ENCODE results near the gene FBXL16.
A peak's percentile ranks its signal among the peaks of the same experiment; 100 is the strongest.

Gene FBXL16

GRCh38 chr16:674968-675883, 30.4 kb downstream of the FBXL16 start, which contains the start of gene RHBDL1:
Gene RHBDL1 (plus strand): TSS chr16:675671. CDS start chr16:675791, 120 bp downstream.
- peak; percentile 43 for DNase-seq

GRCh38 chr16:674214-674881, 31.3 kb downstream of the FBXL16 start:
- DNase-seq, result no peak

DNA sequence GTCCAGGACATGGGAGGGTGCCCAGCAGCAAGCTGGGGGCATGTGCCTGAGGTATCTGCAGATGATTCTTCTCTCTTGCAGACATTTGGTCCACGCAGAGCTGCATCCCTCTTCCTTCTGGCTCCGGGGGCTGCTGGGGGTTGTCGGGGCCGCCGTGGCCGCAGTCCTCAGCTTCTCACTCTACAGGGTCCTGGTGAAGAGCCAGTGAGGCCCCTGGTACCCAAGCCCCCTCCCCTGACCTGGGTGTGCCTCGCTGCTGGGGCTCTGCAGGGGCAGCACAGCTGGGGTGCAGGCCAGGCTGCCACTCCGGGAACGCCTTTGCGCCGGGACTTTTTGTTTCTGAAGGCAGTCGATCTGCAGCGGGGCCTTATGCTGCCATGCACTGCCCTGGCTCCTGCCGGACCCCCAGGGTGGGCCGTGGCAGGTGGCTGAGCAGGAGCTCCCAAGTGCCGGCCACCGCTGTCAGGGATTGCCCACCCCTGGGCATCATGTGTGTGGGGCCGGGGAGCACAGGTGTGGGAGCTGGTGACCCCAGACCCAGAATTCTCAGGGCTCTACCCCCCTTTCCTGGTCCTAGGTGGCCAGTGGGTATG, 32.1 kb downstream of the FBXL16 start:
- no peak for DNase-seq

DNA sequence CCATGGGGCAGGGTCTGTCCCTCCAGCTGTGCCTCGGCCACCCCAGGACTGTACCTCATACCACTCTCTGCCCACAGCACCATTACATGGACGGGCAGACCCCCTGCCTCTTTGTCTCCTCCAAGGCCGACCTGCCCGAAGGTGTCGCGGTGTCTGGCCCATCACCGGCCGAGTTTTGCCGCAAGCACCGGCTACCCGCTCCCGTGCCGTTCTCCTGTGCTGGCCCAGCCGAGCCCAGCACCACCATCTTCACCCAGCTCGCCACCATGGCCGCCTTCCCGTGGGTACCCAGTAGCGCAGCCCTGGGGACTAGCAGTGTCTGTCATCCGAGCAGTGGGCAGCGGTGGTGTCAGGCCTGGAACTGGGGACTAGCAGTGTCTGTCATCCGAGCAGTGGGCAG, 32.8 kb downstream of the FBXL16 start:
- no peak for DNase-seq

GRCh38 chr16:672371-672770, 33.2 kb downstream of the FBXL16 start:
- DNase-seq, result no peak

DNA sequence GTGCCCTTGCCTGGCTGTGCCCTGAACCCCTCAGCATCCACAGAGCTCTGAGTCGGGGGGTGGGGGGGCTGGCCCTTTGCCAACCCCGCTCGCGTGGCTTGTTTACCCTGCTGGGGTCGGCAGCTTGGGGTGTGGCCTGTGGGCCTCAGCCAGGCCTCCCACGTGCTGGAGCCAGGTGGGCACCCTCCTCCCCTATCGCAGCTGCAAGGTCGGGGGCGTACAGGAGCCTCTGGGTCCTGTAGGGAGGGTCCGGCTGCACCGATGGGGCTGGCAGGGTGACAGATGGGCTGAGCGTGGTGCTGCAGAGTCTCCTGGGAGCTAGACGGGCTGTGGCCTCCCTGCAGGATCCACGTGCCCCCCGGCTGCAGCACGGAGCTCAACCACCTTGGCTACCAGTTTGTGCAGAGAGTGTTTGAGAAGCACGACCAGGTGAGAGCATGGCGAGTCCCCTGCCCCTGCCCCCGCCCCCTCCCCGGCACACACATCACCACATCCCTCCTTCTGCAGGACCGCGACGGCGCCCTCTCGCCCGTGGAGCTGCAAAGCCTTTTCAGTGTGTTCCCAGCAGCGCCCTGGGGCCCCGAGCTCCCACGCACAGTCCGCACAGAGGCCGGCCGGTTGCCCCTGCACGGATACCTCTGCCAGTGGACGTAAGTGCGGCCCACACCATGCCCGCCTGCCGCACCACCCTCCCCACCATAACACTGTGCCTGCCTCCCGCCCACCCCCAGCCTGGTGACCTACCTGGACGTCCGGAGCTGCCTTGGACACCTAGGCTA, 34.1 kb downstream of the FBXL16 start:
- DNase-seq, result no peak

DNA sequence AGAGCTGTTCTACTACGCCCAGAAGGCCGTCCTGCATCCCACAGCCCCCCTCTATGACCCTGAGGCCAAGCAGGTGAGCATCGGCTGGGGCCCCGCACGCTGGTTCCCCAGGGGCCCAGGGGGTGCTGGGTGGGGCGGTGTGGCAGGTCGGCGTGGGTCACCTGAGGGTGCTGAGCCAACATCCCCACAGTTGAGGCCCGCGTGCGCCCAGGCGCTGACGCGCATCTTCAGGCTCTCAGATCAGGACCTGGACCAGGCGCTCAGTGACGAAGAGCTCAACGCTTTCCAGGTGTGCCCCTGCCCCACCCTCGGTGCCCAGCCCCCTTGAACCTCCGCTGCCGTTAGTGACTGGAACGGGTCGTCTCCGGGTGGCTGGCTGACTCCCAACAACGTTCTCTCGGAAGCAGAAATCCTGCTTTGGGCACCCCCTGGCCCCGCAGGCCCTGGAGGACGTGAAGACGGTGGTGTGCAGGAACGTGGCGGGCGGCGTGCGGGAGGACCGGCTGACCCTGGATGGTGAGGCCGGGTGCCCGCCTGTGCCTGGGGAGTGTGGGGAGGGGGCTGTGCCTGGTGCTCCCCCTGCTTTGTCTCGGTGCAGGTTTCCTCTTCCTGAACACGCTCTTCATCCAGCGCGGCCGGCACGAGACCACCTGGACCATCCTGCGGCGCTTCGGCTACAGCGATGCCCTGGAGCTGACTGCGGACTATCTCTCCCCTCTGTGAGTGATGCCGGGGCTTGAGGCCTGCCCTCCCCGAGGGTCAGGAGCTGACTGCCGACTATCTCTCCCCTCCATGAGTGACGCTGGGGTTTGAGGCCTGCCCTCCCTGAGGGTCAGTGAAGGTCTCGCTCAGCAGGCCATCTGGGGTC, 34.9 kb downstream of the FBXL16 start:
- no peak for DNase-seq

GRCh38 chr16:669666-670065, 35.9 kb downstream of the FBXL16 start:
- DNase-seq, result no peak

- DNase-seq, result no peak
Measured at GRCh38 chr16:668519-669171, 37.0 kb downstream of the FBXL16 start.

GRCh38 chr16:667780-668518, 37.7 kb downstream of the FBXL16 start, which contains the start of gene RHOT2:
Gene RHOT2 (plus strand): TSS chr16:668132. CDS start chr16:668200, 68 bp downstream.
- peak; percentile 88 for DNase-seq

GRCh38 chr16:667113-667779, 38.4 kb downstream of the FBXL16 start:
- DNase-seq, result no peak

DNA sequence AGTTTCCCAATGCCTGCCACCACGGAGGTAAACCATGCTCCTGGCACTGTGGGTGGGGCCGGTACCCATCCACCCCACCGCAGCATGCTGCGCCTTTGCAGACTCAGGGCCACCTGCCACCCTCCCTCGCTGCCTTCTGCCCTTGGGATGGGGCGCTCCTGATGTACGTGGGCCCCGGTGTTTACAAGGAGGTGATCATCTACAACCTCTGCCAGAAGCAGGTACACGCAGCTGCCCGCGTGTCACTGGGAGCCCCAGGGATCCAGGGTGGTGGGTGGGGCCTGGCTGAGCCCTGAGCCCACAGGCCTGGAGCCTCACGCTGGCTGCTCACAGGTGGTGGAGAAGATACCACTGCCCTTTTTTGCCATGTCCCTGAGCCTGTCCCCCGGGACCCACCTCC, 39.0 kb downstream of the FBXL16 start:
- no peak for DNase-seq

DNA sequence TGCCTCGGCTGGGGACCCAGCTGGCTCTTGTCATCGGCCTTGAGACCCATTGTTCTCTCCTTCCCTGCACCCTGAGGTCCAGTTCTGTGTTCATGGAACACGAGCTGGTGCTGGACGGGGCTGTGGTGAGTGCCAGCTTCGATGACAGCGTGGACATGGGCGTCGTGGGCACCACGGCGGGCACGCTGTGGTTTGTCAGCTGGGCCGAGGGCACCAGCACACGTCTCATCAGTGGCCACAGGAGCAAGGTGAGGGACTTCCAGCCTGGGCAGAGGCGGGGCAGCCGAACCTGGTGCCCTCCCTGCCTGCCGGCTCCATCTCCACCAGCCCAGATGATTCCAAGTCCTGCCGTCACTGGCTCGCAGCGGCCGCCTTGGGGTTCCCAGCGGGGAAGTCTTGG, 43.0 kb downstream of the FBXL16 start:
- no peak for DNase-seq

- no peak for DNase-seq
Measured at GRCh38 chr16:662095-662494, 43.5 kb downstream of the FBXL16 start.

- DNase-seq, result no peak
Measured at GRCh38 chr16:661184-661821, 44.3 kb downstream of the FBXL16 start.

GRCh38 chr16:660459-661183, 45.0 kb downstream of the FBXL16 start:
- DNase-seq, result peak; percentile 65

GRCh38 chr16:660132-660458, 45.5 kb downstream of the FBXL16 start:
- DNase-seq, result no peak

DNA sequence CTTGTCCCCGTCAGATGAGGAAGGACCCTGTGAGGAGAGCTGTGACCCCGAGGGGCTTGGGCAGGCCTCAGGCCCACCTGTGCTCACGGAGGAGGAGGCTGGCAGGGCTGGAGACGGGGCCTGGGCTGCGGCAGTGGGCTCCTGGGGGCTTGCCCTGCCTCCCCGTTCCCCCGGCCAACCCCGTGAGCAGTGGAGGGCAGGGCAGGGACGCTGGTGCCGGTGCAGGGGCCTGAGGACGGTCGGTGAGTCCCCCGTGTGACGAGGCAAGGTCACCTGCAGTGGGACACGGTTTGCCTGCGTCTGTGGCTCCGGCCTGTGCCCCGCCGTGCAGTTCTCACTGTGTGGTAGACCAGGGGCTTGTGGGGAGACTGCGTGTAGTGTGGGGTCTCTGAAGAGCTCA, 46.0 kb downstream of the FBXL16 start:
- no peak for DNase-seq

Measured in fibroblast of upper back skin (primary cell).